GM12878 (cell line): Measurements from ENCODE around the gene EMP3. TPM values are rescaled to one million over a fixed set of nuclear protein-coding genes. Genes with fewer than 3 reads are reported as not detected.

Source experiments
- ATAC-seq: fragments of 200-7000 bp; cut with Tn5 transposase; 3 replicates; pipeline ENCODE4 v1.9.1; 2020; ENCODE audit warnings: mild to moderate bottlenecking, moderate library complexity
- BruUV-seq: library from RNA; stranded (reverse); fragments of 400-500 nt; replicated peaks from 2 replicates; lab custom pipeline; 2021; lab: Mats Ljungman, UMichigan
- CTCF ChIA-PET: fragments of 300-600 bp; sonication (Branson Sonifier 250); formaldehyde crosslinking; extraction: SDS; loops from one replicate; lab custom pipeline; 2021; ENCODE audit warnings: inconsistent platforms; lab: Yijun Ruan, JAX
- POLR2A ChIA-PET: fragments of 350-600 bp; formaldehyde crosslinking; extraction: SDS; loops from one replicate; lab custom pipeline; 2021; ENCODE audit warnings: inconsistent platforms; lab: Charles Lee
- RAD21 ChIA-PET: fragments of 300-600 bp; sonication (Branson Sonifier 250); formaldehyde crosslinking; loops from one replicate; lab custom pipeline; 2023; ENCODE audit warnings: antibody characterized with exemption; ENCODE audit not compliant: unreplicated experiment; lab: Charles Lee
- SMC1A ChIA-PET: fragments of 300-600 bp; sonication (Branson Sonifier 250); formaldehyde crosslinking; loops from one replicate; lab custom pipeline; 2023; ENCODE audit not compliant: unreplicated experiment, uncharacterized antibody; lab: Charles Lee
- DNase-seq: peaks from one replicate; pipeline ENCODE4 v3.0.0-alpha.2; 2011; ENCODE audit warnings: low read depth, low spot score
- FAIRE-seq: peaks from 3 replicates; lab custom pipeline; 2011; peaks lifted over from hg19 to GRCh38; lab: Jason Lieb, UNC
- H2AFZ ChIP-seq: 2 replicates; pipeline ENCODE4 v1.6.0; 2011; ENCODE audit warnings: low read depth, low read length, control low read depth; ENCODE audit not compliant: control insufficient read depth
- H3K27ac ChIP-seq: 2 replicates; pipeline ENCODE4 v1.5.1; 2011; ENCODE audit warnings: control low read depth; ENCODE audit not compliant: control insufficient read depth, insufficient read depth
- H3K27me3 ChIP-seq, 2 experiments: replicated peaks in 1 of 2; 2 replicates each; pipeline versions ENCODE4 v1.6.0 to v1.6.1; 2011; ENCODE audit warnings: low read length in 1 of 2; ENCODE audit not compliant: control insufficient read depth in 2 of 2, insufficient read depth in 2 of 2
- H3K36me3 ChIP-seq, 2 experiments: 2 replicates each; pipeline ENCODE4 v1.5.1; 2011; ENCODE audit warnings: low read length in 1 of 2; ENCODE audit not compliant: control insufficient read depth in 2 of 2, insufficient read depth in 2 of 2
- H3K4me1 ChIP-seq: 2 replicates; pipeline ENCODE4 v1.6.1; 2011; ENCODE audit warnings: mild to moderate bottlenecking, low read length, moderate library complexity, mixed read lengths; ENCODE audit not compliant: control insufficient read depth, insufficient read depth
- H3K4me2 ChIP-seq: 2 replicates; pipeline ENCODE4 v1.6.0; 2011; ENCODE audit warnings: control low read depth; ENCODE audit not compliant: control insufficient read depth, insufficient read depth
- H3K4me3 ChIP-seq: fragments of 200-600 bp; sonication (generic); 2 replicates; pipeline ENCODE4 v1.5.1; 2016
- H3K79me2 ChIP-seq: 2 replicates; pipeline ENCODE4 v1.6.0; 2011; ENCODE audit warnings: low read length; ENCODE audit not compliant: control insufficient read depth, insufficient read depth
- H3K9ac ChIP-seq: 2 replicates; pipeline ENCODE4 v1.8.0; 2011; ENCODE audit warnings: low read length, control low read depth, mixed read lengths; ENCODE audit not compliant: control insufficient read depth, insufficient read depth
- H3K9me3 ChIP-seq: replicated peaks from 3 replicates; pipeline ENCODE4 v1.5.1; 2011; ENCODE audit warnings: mild to moderate bottlenecking, low read length; ENCODE audit not compliant: control insufficient read depth, insufficient read depth
- H4K20me1 ChIP-seq: 2 replicates; pipeline ENCODE4 v1.6.0; 2011; ENCODE audit not compliant: control insufficient read depth, insufficient read depth
- BCL11A ChIP-seq: IDR thresholded peaks from 2 replicates; pipeline ENCODE4 v1.6.1; 2011; ENCODE audit warnings: low read depth, low read length
- BRCA1 ChIP-seq: IDR thresholded peaks from 2 replicates; pipeline ENCODE4 v1.6.1; 2011; ENCODE audit warnings: low read depth, low read length, improper control_type of control experiment
- ESRRA ChIP-seq: IDR thresholded peaks from 2 replicates; pipeline ENCODE4 v1.6.1; 2012; ENCODE audit warnings: mild to moderate bottlenecking, low read length, improper control_type of control experiment
- GABPA ChIP-seq: IDR thresholded peaks from 2 replicates; pipeline ENCODE4 v1.6.1; 2014; ENCODE audit warnings: antibody characterized with exemption, low read depth, mild to moderate bottlenecking, inconsistent platforms
- HDAC6 ChIP-seq: fragments of 200-600 bp; sonication (generic); IDR thresholded peaks from one replicate; pipeline ENCODE4 v1.8.0; 2017; ENCODE audit warnings: antibody characterized with exemption; ENCODE audit not compliant: unreplicated experiment
- IKZF1 ChIP-seq: fragments of 450-650 bp; conservative IDR thresholded peaks from 2 replicates; pipeline ENCODE4 v1.6.1; 2017; ENCODE audit warnings: antibody characterized with exemption, mild to moderate bottlenecking
- IKZF2 ChIP-seq, 2 experiments: fragments of 450-650 bp; IDR thresholded peaks; 2 replicates each; pipeline ENCODE4 v1.6.1; 2017; ENCODE audit warnings: mild to moderate bottlenecking in 2 of 2, moderate library complexity in 2 of 2
- JUNB ChIP-seq: IDR thresholded peaks from 2 replicates; pipeline ENCODE4 v1.6.1; 2016; ENCODE audit warnings: antibody characterized with exemption, mild to moderate bottlenecking
- NBN ChIP-seq: fragments of 450-650 bp; IDR thresholded peaks from 2 replicates; pipeline ENCODE4 v1.6.1; 2016
- NFYA ChIP-seq: IDR thresholded peaks from 2 replicates; pipeline ENCODE4 v1.6.1; 2011; ENCODE audit warnings: low read depth, mild to moderate bottlenecking, low read length, improper control_type of control experiment, borderline replicate concordance
- NR2F1 ChIP-seq: fragments of 450-650 bp; conservative IDR thresholded peaks from 2 replicates; pipeline ENCODE4 v1.6.1; 2017; ENCODE audit warnings: mild to moderate bottlenecking
- PAX5 ChIP-seq: IDR thresholded peaks from 2 replicates; pipeline ENCODE4 v1.6.1; 2011; ENCODE audit warnings: low read depth, low read length, borderline replicate concordance
- PAX8 ChIP-seq: fragments of 450-650 bp; IDR thresholded peaks from 2 replicates; pipeline ENCODE4 v1.6.1; 2017; ENCODE audit warnings: mild to moderate bottlenecking, moderate library complexity
- PML ChIP-seq: IDR thresholded peaks from 2 replicates; pipeline ENCODE4 v1.6.1; 2012; ENCODE audit warnings: low read length, inconsistent platforms
- POLR2A ChIP-seq: IDR thresholded peaks from 2 replicates; pipeline ENCODE4 v1.6.1; 2011; ENCODE audit warnings: low read depth, mild to moderate bottlenecking, low read length
- POU2F2 ChIP-seq: IDR thresholded peaks from 3 replicates; pipeline ENCODE4 v1.6.1; 2011; ENCODE audit warnings: low read depth, mild to moderate bottlenecking, low read length, borderline replicate concordance
- RAD21 ChIP-seq: IDR thresholded peaks from 2 replicates; pipeline ENCODE4 v1.6.1; 2011; ENCODE audit warnings: mild to moderate bottlenecking, low read depth, low read length, moderate library complexity; ENCODE audit not compliant: insufficient read depth
- RBBP5 ChIP-seq: fragments of 200-600 bp; sonication (generic); conservative IDR thresholded peaks from 2 replicates; pipeline ENCODE4 v1.6.1; 2016
- RELA ChIP-seq: fragments of 450-650 bp; IDR thresholded peaks from 2 replicates; pipeline ENCODE4 v1.8.0; 2014; ENCODE audit warnings: borderline replicate concordance; ENCODE audit not compliant: partially characterized antibody
- SIN3A ChIP-seq: IDR thresholded peaks from 2 replicates; pipeline ENCODE4 v1.6.1; 2012; ENCODE audit warnings: low read depth, low read length, improper control_type of control experiment
- SMC3 ChIP-seq: IDR thresholded peaks from 2 replicates; pipeline ENCODE4 v1.6.1; 2011; ENCODE audit warnings: low read length, improper control_type of control experiment, borderline replicate concordance
- SREBF1 ChIP-seq: IDR thresholded peaks from 2 replicates; pipeline ENCODE4 v1.6.1; 2012; ENCODE audit warnings: mild to moderate bottlenecking, low read length
- STAT1 ChIP-seq: fragments of 450-650 bp; conservative IDR thresholded peaks from 2 replicates; pipeline ENCODE4 v1.6.1; 2014; ENCODE audit warnings: antibody characterized with exemption, mild to moderate bottlenecking
- TCF7 ChIP-seq: IDR thresholded peaks from 2 replicates; pipeline ENCODE4 v1.6.1; 2014; ENCODE audit warnings: antibody characterized with exemption, borderline replicate concordance
- YY1 ChIP-seq: IDR thresholded peaks from 2 replicates; pipeline ENCODE4 v1.6.1; 2011; ENCODE audit warnings: low read depth, mild to moderate bottlenecking, low read length
- WGBS: methylation state at CpG from one replicate; pipeline ENCODE4 v1.1.6; 2016; ENCODE audit warnings: low lambda C conversion rate; ENCODE audit not compliant: insufficient replicate concordance, insufficient coverage; ENCODE audit errors: missing lambda C conversion rate; 5-methylcytosine and 5-hydroxymethylcytosine counted together
- in situ Hi-C: fragments of 300-500 bp; cut with MboI; formaldehyde crosslinking; loops from 9 replicates; pipeline ENCODE4 v1.14.3; 2018; ENCODE audit warnings: mixed read lengths
- intact Hi-C: fragments of 100-400 bp; cut with micrococcal nuclease; formaldehyde crosslinking; loops from one replicate; pipeline ENCODE4 v1.14.2; 2022; ENCODE audit not compliant: unreplicated experiment
- polyA plus RNA-seq, 11 experiments: library from polyadenylated mRNA; depleted of rRNA in 4 of 11; unstranded in 6 of 11; stranded (reverse) in 5 of 11; fragments of >200 nt; fragmentation: Nextera tagmentation in 4 of 11; fragmentation: Illumina TruSeq in 1 of 11; extraction: Ambion mirVana in 4 of 11; extraction: Trizol in 1 of 11; gene quantifications; 1 replicate in 1 of 11; 2 replicates in 10 of 11; pipeline versions ENCODE4 v1.2.1 to v1.2.3, GENCODE V29; 2011 to 2016; ENCODE audit warnings: inconsistent platforms in 2 of 11, missing spikeins in 2 of 11, low read depth in 1 of 11
- total RNA-seq, 4 experiments: library from RNA; depleted of rRNA in 3 of 4; stranded (reverse); fragments of >200 nt in 3 of 4; fragmentation: Illumina TruSeq in 1 of 4; extraction: Trizol in 1 of 4; gene quantifications; 2 replicates each; pipeline versions ENCODE4 v1.2.1 to v1.2.3, GENCODE V29; 2013 to 2021
- TF ChIP-seq, protein P1 (sequence below), 3 experiments: IDR thresholded peaks in 2 of 3; conservative IDR thresholded peaks in 1 of 3; 2 replicates each; pipeline ENCODE4 v1.5.1; 2011; ENCODE audit warnings: low read depth in 3 of 3, low read length in 3 of 3, mild to moderate bottlenecking in 3 of 3, control low read depth in 2 of 3, moderate library complexity in 2 of 3, inconsistent platforms in 1 of 3, mixed read lengths in 1 of 3; ENCODE audit not compliant: control insufficient read depth in 2 of 3, insufficient read depth in 1 of 3; ENCODE audit errors: extremely low read depth in 1 of 3

EMP3 gene
- total and polyA plus RNA-seq, 10 of the 15 experiments (the other 5 are each of a cell fraction or from before 2014, with no cell fraction given) = 53.2 to 224 (median 134) TPM

DNA sequence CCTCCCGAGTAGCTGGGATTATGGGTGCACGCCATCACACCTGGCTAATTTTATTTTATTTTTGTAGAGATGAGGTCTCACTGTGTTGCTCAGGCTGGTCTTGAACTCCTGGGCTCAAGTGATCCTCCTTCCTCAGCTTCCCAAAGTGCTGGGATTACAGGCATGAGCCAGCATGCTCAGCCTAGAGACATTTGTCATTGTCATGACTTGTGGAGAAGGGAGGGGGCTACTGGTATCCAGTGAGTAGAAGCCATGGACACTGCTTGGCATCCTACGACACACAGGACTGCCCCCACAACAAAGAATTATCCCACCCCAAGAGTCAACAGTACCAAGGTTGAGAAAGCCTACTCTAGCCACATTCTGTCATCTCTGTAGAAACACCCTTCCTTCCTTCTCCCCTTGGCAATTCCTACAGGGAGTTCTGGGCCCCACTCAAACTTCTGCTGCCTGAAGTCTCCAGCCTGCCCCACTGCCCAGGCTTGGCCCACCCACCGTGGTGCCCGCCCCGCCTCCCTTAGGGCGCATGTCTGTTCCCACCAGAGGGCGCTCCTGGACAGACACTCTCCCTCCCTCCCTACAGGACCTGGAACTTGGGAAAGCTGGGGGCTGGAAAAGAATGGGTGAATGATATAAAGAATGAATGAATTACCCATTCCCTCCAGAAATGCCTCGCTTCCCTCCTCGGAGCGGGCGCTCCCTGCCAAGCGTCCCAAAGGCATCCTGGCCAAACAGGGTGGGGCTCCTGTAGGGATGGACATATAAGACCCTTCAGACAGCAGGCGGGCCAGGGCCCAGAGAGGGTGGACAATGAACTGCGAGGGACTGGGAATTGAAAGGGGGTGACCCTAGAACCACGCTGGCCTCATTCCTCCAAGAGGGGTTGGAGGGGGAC, 5.5 kb upstream of the EMP3 start:
- FAIRE-seq = peak; percentile 74
- no peak overlapping the region for H3K9ac ChIP-seq
- WGBS = 16% methylated on average over 16 of the region's 16 CpGs
- no peak for TF ChIP-seq POLR2A
- TF ChIP-seq RBBP5 = no peak
- TF ChIP-seq BCL11A = no peak
- no peak for TF ChIP-seq SREBF1
- peak; percentile 87 for TF ChIP-seq SMC3
- peak; percentile 72; the same call in 1 of the 2 replicates for TF ChIP-seq YY1
- TF ChIP-seq POU2F2 = no peak
- no peak for TF ChIP-seq HDAC6
- TF ChIP-seq PAX8 = no peak
- no peak for TF ChIP-seq JUNB
- TF ChIP-seq RELA = no peak
- no peak for TF ChIP-seq PAX5
- no peak for TF ChIP-seq PML
- TF ChIP-seq, protein P1, sequence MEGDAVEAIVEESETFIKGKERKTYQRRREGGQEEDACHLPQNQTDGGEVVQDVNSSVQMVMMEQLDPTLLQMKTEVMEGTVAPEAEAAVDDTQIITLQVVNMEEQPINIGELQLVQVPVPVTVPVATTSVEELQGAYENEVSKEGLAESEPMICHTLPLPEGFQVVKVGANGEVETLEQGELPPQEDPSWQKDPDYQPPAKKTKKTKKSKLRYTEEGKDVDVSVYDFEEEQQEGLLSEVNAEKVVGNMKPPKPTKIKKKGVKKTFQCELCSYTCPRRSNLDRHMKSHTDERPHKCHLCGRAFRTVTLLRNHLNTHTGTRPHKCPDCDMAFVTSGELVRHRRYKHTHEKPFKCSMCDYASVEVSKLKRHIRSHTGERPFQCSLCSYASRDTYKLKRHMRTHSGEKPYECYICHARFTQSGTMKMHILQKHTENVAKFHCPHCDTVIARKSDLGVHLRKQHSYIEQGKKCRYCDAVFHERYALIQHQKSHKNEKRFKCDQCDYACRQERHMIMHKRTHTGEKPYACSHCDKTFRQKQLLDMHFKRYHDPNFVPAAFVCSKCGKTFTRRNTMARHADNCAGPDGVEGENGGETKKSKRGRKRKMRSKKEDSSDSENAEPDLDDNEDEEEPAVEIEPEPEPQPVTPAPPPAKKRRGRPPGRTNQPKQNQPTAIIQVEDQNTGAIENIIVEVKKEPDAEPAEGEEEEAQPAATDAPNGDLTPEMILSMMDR (IDR thresholded peaks at IDR 0.05 in 2 of 3, conservative IDR thresholded peaks at IDR 0.05 in 1 of 3; ENCODE audit: control insufficient read depth in 2 of 3, extremely low read depth in 1 of 3, insufficient read depth in 1 of 3, low read depth in 3 of 3, low read length in 3 of 3) = peak; percentile 81 to 93 (median 86)
- TF ChIP-seq GABPA = no peak
- TF ChIP-seq IKZF1 = peak; percentile 74
- TF ChIP-seq BRCA1 = no peak
- no peak for TF ChIP-seq NFYA
- TF ChIP-seq IKZF2 (IDR thresholded peaks at IDR 0.05) = peak; percentile 74 to 79
- no peak for TF ChIP-seq ESRRA
- peak; percentile 91 for TF ChIP-seq RAD21
- no peak for TF ChIP-seq TCF7
- TF ChIP-seq NBN = peak; percentile 64; the same call in 1 of the 2 replicates
- no peak for TF ChIP-seq SIN3A
- no peak for TF ChIP-seq NR2F1
- TF ChIP-seq STAT1 = no peak

More for the DNA sequence above, 5.5 kb upstream of the EMP3 start:
- CTCF ChIA-PET = interaction anchor here (0.6 to 9.7 kb wide), 10 partner anchors 11 to 264 kb away, joined by 3 to 238 read pairs (median 3); no protein-coding TSS in a partner anchor
- Histone ChIP-seq H4K20me1 (no peaks in the 10 kb centered on the region), H3K27me3 (no peaks in the 10 kb centered on the region), H3K36me3 (no peaks in the 10 kb centered on the region), H3K4me2 (peak overlapping the region; percentile 64), H3K9me3 (no peaks in the 10 kb centered on the region), H3K4me3 (no peak overlapping the region), H3K4me1 (peaks cover 24% of the 10 kb centered on the region), H3K79me2 (peaks cover 2% of the 10 kb centered on the region; the same call in 1 of the 2 replicates), H3K27ac (no peak overlapping the region), H2AFZ (peak overlapping the region; percentile 39)
- SMC1A ChIA-PET = interaction anchor here (1.2 to 13.2 kb wide), 3 partner anchors 14 to 126 kb away, joined by 3 to 223 read pairs (median 5); partner anchors contain the start of gene KDELR1
- POLR2A ChIA-PET = interaction anchor here (0.6 to 7.2 kb wide), 3 partner anchors 13 to 44 kb away, joined by 7 to 194 read pairs (median 16); partner anchors contain the start of genes SYNGR4 and TMEM143
- peak; percentile 56 for ATAC-seq
- intact Hi-C loops = loop anchor here (1.0 kb wide), 1 partner anchor 13 kb away; no protein-coding TSS in a partner anchor
- in situ Hi-C loops = loop anchor here (5.0 kb wide), 1 partner anchor 267 kb away; no protein-coding TSS in a partner anchor
- RAD21 ChIA-PET = interaction anchor here (1.5 to 9.9 kb wide), 2 partner anchors 14 to 264 kb away, joined by 5 to 255 read pairs; no protein-coding TSS in a partner anchor
- no peak for DNase-seq
- no TSS peak for BruUV-seq
